A549 (cell line): Measurements from ENCODE around the gene MSANTD1.

ENCODE experiments used
- CEBPB ChIP-seq, 2 experiments: fragments of >200 bp in 1 of 2; sonication (Bioruptor Twin) in 1 of 2; formaldehyde crosslinking in 1 of 2; IDR thresholded peaks; 2 replicates each; pipeline ENCODE4 v1.6.1; 2012 to 2016
- CHD2 ChIP-seq: fragments of 150-350 bp; IDR thresholded peaks from 2 replicates; pipeline ENCODE4 v1.6.1; 2014; ENCODE audit warnings: low read length; ENCODE audit not compliant: partially characterized antibody
- EP300 ChIP-seq, 2 experiments: fragments of >200 bp; sonication (Bioruptor Twin); formaldehyde crosslinking; IDR thresholded peaks; 2 replicates in 1 of 2; 3 replicates in 1 of 2; pipeline ENCODE4 v1.6.1; 2016 to 2017
- FOSB ChIP-seq: fragments of 250-450 bp; sonication (Bioruptor Pico); IDR thresholded peaks from 2 replicates; pipeline ENCODE4 v1.5.0; 2020; ENCODE audit warnings: mild to moderate bottlenecking, moderate library complexity
- MAX ChIP-seq: IDR thresholded peaks from 2 replicates; pipeline ENCODE4 v1.6.1; 2012
- POLR2A ChIP-seq: IDR thresholded peaks from 2 replicates; pipeline ENCODE4 v1.6.1; 2012; ENCODE audit warnings: mild to moderate bottlenecking, low read length
- RFX5 ChIP-seq: fragments of 450-650 bp; IDR thresholded peaks from 2 replicates; pipeline ENCODE4 v1.7.1; 2014; ENCODE audit warnings: antibody characterized with exemption, mild to moderate bottlenecking, moderate library complexity
- USF2 ChIP-seq: fragments of 450-650 bp; IDR thresholded peaks from 2 replicates; pipeline ENCODE4 v1.6.1; 2014; ENCODE audit warnings: antibody characterized with exemption
- TF ChIP-seq, protein P1 (sequence below): fragments of 150-350 bp; IDR thresholded peaks from 2 replicates; pipeline ENCODE4 v1.6.1; 2014; ENCODE audit warnings: low read depth, mild to moderate bottlenecking, low read length
- TF ChIP-seq, protein P2 (sequence below): fragments of >200 bp; sonication (Bioruptor Twin); formaldehyde crosslinking; IDR thresholded peaks from 3 replicates; pipeline ENCODE4 v1.5.1; 2016

DNA sequence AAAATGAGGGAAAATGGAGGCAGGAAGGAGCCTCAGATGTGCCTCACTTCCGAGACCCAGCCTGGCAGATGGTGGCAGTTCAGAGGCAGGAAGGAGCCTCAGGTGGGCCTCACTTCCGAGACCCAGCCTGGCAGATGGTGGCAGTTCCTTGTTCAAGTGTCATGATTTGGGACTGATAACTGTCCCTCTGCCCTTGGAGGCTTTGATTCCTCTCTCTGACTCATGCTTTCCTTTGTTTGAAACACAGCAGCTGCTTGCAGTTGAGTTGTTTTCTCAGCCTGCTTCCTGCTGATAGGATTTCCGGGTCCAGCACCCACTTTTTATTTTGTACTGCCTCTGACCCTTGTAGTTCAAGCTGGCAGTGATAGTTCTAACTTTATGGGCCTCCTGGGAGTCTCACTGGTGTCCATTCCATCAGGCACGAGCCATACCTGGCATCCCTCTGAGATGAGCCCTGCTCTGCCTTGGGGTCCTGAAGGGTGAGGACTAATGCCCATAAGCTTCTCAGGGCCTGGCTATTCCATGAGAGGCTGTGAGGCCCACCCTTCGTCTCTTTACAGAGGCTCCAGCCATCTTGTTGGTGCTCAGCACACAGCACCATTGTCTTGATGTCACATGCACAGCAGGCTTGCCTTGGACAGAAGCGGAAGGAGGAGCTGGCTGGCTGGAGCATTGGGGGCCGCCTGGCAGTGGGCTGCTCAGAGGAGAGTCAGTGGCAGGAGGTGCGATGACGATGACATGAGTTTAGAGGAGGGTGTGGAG lies 56.8 kb downstream of the MSANTD1 start:
- TF ChIP-seq EP300 (IDR thresholded peaks at IDR 0.05) (no peak), USF2 (no peak), POLR2A (no peak), RFX5 (no peak), CHD2 (no peak), CEBPB (IDR thresholded peaks at IDR 0.05) (no peak), MAX (no peak), FOSB (CRISPR knock-in tag) (no peak)
- TF ChIP-seq, protein P1, sequence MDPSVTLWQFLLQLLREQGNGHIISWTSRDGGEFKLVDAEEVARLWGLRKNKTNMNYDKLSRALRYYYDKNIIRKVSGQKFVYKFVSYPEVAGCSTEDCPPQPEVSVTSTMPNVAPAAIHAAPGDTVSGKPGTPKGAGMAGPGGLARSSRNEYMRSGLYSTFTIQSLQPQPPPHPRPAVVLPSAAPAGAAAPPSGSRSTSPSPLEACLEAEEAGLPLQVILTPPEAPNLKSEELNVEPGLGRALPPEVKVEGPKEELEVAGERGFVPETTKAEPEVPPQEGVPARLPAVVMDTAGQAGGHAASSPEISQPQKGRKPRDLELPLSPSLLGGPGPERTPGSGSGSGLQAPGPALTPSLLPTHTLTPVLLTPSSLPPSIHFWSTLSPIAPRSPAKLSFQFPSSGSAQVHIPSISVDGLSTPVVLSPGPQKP: no peak
- TF ChIP-seq, protein P2, sequence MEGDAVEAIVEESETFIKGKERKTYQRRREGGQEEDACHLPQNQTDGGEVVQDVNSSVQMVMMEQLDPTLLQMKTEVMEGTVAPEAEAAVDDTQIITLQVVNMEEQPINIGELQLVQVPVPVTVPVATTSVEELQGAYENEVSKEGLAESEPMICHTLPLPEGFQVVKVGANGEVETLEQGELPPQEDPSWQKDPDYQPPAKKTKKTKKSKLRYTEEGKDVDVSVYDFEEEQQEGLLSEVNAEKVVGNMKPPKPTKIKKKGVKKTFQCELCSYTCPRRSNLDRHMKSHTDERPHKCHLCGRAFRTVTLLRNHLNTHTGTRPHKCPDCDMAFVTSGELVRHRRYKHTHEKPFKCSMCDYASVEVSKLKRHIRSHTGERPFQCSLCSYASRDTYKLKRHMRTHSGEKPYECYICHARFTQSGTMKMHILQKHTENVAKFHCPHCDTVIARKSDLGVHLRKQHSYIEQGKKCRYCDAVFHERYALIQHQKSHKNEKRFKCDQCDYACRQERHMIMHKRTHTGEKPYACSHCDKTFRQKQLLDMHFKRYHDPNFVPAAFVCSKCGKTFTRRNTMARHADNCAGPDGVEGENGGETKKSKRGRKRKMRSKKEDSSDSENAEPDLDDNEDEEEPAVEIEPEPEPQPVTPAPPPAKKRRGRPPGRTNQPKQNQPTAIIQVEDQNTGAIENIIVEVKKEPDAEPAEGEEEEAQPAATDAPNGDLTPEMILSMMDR: no peak
